ENCODE data around the gene RAB4A.

Gene RAB4A

GRCh38 chr1:229309074-229309473 is 38.2 kb downstream of the RAB4A start:
- Histone ChIP-seq H3K4me3 (ENCODE audit: insufficient read depth, low read length, poor library complexity, severe bottlenecking) (no peak overlapping the region), H3F3A (ENCODE audit: insufficient read depth) (no peaks in the 10 kb centered on the region), H2AFZ (ENCODE audit: low read depth, low read length, severe bottlenecking) (no peak overlapping the region), H3K79me2 (ENCODE audit: insufficient read depth, low read length) (no peaks in the 10 kb centered on the region), H3K27me3 (ENCODE audit: low read length) (no peaks in the 10 kb centered on the region), H3K9me3 (ENCODE audit: insufficient read depth, low read length) (no peaks in the 10 kb centered on the region), H3K27ac (ENCODE audit: low read depth, low read length) (no peak overlapping the region), H3K4me2 (ENCODE audit: low read depth, low read length, poor library complexity, severe bottlenecking) (no peak overlapping the region), H3K9ac (ENCODE audit: low read length) (no peak overlapping the region), H4K20me1 (ENCODE audit: low read depth, low read length) (no peaks in the 10 kb centered on the region), H3K36me3 (ENCODE audit: low read length) (peaks cover 4% of the 10 kb centered on the region; the same call in 1 of the 2 replicates), H3K9me2 (replicated peaks; ENCODE audit: insufficient read depth, low read length) (no peaks in the 10 kb centered on the region)
- TF ChIP-seq CTCF (IDR thresholded peaks at IDR 0.05; ENCODE audit: insufficient read depth, low read length, poor library complexity, severe bottlenecking) (no peak), EZH2phosphoT487 (conservative IDR thresholded peaks at IDR 0.05; ENCODE audit: low read length) (no peak)

GRCh38 chr1:229309684-229310083 is 38.8 kb downstream of the RAB4A start:
- no peaks in the 10 kb centered on the region for H3K27me3 ChIP-seq (ENCODE audit: low read length)
- no peak overlapping the region for H2AFZ ChIP-seq (ENCODE audit: low read depth, low read length, severe bottlenecking)
- no peaks in the 10 kb centered on the region for H4K20me1 ChIP-seq (ENCODE audit: low read depth, low read length)
- H3K9me3 ChIP-seq (ENCODE audit: insufficient read depth, low read length): no peaks in the 10 kb centered on the region
- H3K9ac ChIP-seq (ENCODE audit: low read length): no peak overlapping the region
- H3K36me3 ChIP-seq (ENCODE audit: low read length): peaks cover 4% of the 10 kb centered on the region; the same call in 1 of the 2 replicates
- H3K9me2 ChIP-seq (replicated peaks; ENCODE audit: insufficient read depth, low read length): no peaks in the 10 kb centered on the region
- no peak overlapping the region for H3K4me3 ChIP-seq (ENCODE audit: insufficient read depth, low read length, poor library complexity, severe bottlenecking)
- no peaks in the 10 kb centered on the region for H3K79me2 ChIP-seq (ENCODE audit: insufficient read depth, low read length)
- TF ChIP-seq CTCF (IDR thresholded peaks at IDR 0.05; ENCODE audit: insufficient read depth, low read length, poor library complexity, severe bottlenecking) (no peak), EZH2phosphoT487 (conservative IDR thresholded peaks at IDR 0.05; ENCODE audit: low read length) (no peak)
- H3K27ac ChIP-seq (ENCODE audit: low read depth, low read length): no peak overlapping the region
- H3K4me2 ChIP-seq (ENCODE audit: low read depth, low read length, poor library complexity, severe bottlenecking): no peak overlapping the region
- H3F3A ChIP-seq (ENCODE audit: insufficient read depth): no peaks in the 10 kb centered on the region

- Histone ChIP-seq H3K79me2 (ENCODE audit: insufficient read depth, low read length) (no peaks in the 10 kb centered on the region), H3K4me2 (ENCODE audit: low read depth, low read length, poor library complexity, severe bottlenecking) (no peak overlapping the region), H3K9me2 (replicated peaks; ENCODE audit: insufficient read depth, low read length) (no peaks in the 10 kb centered on the region), H3K9me3 (ENCODE audit: insufficient read depth, low read length) (no peaks in the 10 kb centered on the region), H3K27me3 (ENCODE audit: low read length) (no peaks in the 10 kb centered on the region), H3K27ac (ENCODE audit: low read depth, low read length) (no peak overlapping the region), H3K9ac (ENCODE audit: low read length) (no peak overlapping the region), H3K36me3 (ENCODE audit: low read length) (no peaks in the 10 kb centered on the region; the same call in 1 of the 2 replicates), H4K20me1 (ENCODE audit: low read depth, low read length) (no peaks in the 10 kb centered on the region), H2AFZ (ENCODE audit: low read depth, low read length, severe bottlenecking) (no peak overlapping the region), H3F3A (ENCODE audit: insufficient read depth) (no peaks in the 10 kb centered on the region), H3K4me3 (ENCODE audit: insufficient read depth, low read length, poor library complexity, severe bottlenecking) (no peak overlapping the region)
- TF ChIP-seq EZH2phosphoT487 (conservative IDR thresholded peaks at IDR 0.05; ENCODE audit: low read length): no peak
- TF ChIP-seq CTCF (IDR thresholded peaks at IDR 0.05; ENCODE audit: insufficient read depth, low read length, poor library complexity, severe bottlenecking): no peak
Observed at GRCh38 chr1:229310833-229311232, 39.9 kb downstream of the RAB4A start.

All from SU-DHL-6 (cell line).